WI38 (cell line): ENCODE data around the gene DHCR7.

Experiments
- H3K4me3 ChIP-seq: 2 replicates; pipeline ENCODE4 v1.5.1; 2011; ENCODE audit warnings: low read depth, mild to moderate bottlenecking, control low read depth, low read length
- CTCF ChIP-seq: IDR thresholded peaks from 2 replicates; pipeline ENCODE4 v1.5.1; 2012; ENCODE audit warnings: low read depth, mild to moderate bottlenecking, control low read depth, low read length

Gene DHCR7

DNA sequence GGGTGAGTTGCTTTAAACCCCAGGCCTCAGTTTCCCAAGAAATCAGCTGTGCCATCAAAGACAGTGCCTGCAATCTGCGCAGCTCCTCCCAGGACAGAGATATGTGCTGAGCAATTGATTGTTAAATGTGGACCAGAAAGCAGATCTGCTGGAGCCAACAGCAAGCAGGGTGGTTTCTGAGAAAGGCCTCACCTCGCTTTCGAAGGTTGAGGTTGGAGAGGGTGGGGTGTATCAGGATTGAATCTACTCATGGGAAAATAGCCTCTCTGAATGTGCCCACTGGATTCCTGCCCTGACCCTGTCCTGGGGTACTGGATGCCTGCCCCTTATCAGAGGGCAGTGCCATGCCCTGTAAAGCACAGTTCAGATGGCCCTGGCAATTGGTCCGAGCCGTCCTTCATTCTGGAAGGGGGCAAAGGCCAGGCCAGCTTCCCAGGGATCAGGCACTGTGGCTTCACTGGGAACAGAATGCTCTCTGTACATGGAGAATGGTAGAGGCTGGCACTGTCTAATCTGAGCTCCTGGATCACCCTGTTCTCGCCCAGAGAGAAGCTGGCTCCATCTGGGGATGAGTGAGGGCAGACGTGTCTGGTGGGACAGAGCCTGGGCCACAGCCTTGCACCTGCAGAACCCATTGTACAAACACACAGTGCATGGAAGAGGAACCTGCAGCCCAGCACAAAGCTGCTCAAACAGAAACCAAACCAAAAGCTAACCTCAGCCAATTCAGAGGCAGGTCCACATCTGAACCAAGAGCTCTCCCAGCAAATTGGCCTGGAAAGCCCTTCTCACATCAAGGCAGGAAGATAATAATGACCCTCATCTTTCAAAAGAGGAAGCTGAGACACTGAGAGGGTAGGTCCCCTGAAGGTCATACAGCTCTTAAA, 15.2 kb downstream of the DHCR7 start:
- no peak overlapping the region for H3K4me3 ChIP-seq
- no peak for TF ChIP-seq CTCF

DNA sequence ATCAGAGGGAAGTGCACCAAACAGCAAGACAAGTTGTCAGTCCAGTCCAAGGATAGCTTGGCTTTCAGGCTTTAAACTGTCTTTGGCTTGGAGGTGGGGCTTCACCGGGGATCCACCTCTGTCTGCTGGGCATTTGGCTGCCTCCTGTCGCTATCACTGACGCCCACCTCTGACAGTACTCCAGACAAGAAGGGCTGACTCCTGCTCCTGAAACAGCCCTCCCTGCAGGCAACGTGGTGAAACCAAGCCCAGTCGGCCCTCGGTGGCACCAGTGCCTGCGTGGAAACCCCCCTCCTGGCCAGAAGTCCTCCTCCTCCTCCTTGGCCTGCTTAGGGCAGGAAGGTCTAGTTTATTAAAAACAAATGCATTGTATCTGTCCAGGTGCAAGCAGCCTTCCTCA, 16.9 kb downstream of the DHCR7 start:
- no peak for TF ChIP-seq CTCF
- no peak overlapping the region for H3K4me3 ChIP-seq

DNA sequence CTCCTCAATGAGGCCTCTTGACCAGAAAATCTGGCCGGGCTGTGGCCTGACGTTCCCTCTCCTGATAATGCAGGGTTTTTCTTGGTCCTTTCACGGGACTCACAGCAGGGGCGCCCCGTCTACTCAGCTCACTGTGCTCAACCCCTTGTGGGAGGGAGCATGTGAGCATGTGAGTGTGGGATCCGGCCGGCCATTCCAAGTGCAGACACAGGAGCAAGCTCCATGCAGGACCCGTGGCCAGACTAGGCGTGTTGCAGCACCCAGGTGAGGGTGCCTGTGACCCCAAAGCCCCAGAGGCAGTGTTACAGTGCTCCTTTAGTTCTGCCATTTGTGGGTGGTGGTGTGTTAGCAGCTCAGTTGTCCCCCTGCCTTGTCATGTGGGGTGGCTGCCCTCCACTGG, 18.0 kb downstream of the DHCR7 start:
- no peak overlapping the region for H3K4me3 ChIP-seq
- TF ChIP-seq CTCF: no peak

- no peak for TF ChIP-seq CTCF
- no peak overlapping the region for H3K4me3 ChIP-seq
These were observed 18.5 kb downstream of the DHCR7 start for GRCh38 chr11:71429701-71430100.

DNA sequence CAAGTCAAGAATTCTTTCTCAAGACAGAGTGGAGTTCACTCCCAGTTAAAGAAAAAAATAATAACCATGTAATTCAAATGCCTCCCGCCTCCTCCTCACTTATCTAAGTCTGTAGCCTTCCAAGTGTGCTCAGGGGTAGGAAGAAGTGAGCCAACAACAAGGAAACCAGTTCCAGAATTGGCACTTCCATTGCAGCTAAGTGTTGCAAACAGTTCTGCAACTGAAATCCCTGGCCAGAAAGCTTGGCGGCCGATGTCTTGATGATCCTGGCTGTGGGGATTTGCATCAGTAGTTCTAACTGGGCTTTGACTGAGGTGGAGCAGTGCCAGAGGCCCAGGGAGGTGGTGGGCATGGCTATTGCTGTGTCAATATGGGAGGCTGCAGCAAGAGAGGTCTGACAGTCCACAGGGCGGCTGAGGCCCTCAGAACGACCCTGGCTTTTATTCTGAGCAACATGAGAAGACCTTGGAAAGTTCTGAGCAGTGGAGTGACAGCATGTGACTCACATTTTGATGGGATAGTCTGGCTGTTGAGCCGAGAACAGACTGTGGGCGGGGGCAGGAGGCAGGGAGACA, 19.2 kb downstream of the DHCR7 start:
- no peak overlapping the region for H3K4me3 ChIP-seq
- TF ChIP-seq CTCF: no peak

GRCh38 chr11:71426413-71426812, 21.8 kb downstream of the DHCR7 start:
- H3K4me3 ChIP-seq: no peak overlapping the region
- TF ChIP-seq CTCF: no peak

- no peak for TF ChIP-seq CTCF
- H3K4me3 ChIP-seq: no peak overlapping the region
These were observed 22.3 kb downstream of the DHCR7 start for GRCh38 chr11:71425860-71426259.
